Esophagus squamous epithelium (tissue), 5 donors: ENCODE data around the gene PRADC1. TPM values are rescaled to one million over a fixed set of nuclear protein-coding genes. Genes with fewer than 3 reads are reported as not detected.
A peak's percentile ranks its signal among the peaks of the same experiment; 100 is the strongest.

Source experiments
- DNase-seq: peaks from one replicate; lab custom pipeline; 2025; lab: John Stamatoyannopoulos, UW
- H3K27ac ChIP-seq, 4 donors: fragments of 200-600 bp; sonication (generic); one replicate each; pipeline ENCODE4 v1.5.1; 2016 to 2019; ENCODE audit warnings: mild to moderate bottlenecking in 1 of 4
- H3K27me3 ChIP-seq, 4 donors: fragments of 200-600 bp; sonication (generic); 1 replicate in 3 of 4; 2 replicates in 1 of 4; pipeline versions ENCODE4 v1.5.1 to v1.6.0; 2017 to 2021; ENCODE audit warnings: antibody characterized with exemption in 1 of 4
- H3K36me3 ChIP-seq, 3 donors: fragments of 200-600 bp; sonication (generic); one replicate each; pipeline ENCODE4 v1.5.1; 2016 to 2019
- H3K4me1 ChIP-seq, 3 donors: fragments of 200-600 bp; sonication (generic); one replicate each; pipeline ENCODE4 v1.5.1; 2017 to 2019
- H3K4me3 ChIP-seq, 4 donors: fragments of 200-600 bp; sonication (generic); 1 replicate in 3 of 4; 2 replicates in 1 of 4; pipeline ENCODE4 v1.5.1; 2016 to 2019; ENCODE audit warnings: mild to moderate bottlenecking in 2 of 4, moderate library complexity in 1 of 4
- H3K9me3 ChIP-seq, 3 donors: fragments of 200-600 bp; sonication (generic); one replicate each; pipeline ENCODE4 v1.5.1; 2016 to 2019
- POLR2A ChIP-seq, 4 donors: fragments of 450-650 bp; IDR thresholded peaks; one replicate each; pipeline ENCODE4 v1.6.1; 2017; ENCODE audit warnings: antibody characterized with exemption in 4 of 4, mild to moderate bottlenecking in 4 of 4, moderate library complexity in 3 of 4
- WGBS, 2 donors: methylation state at CpG; one replicate each; pipeline ENCODE4 v1.1.5; 2018; 5-methylcytosine and 5-hydroxymethylcytosine counted together
- intact Hi-C: fragments of 100-400 bp; cut with DNase I; formaldehyde crosslinking; loops from one replicate; pipeline ENCODE4 v1.15.0; 2022
- total RNA-seq, 4 donors: library from RNA; depleted of rRNA; stranded (reverse); fragments of >200 nt; gene quantifications; one replicate each; pipeline ENCODE4 v1.1.0, GENCODE V29; 2016
- TF ChIP-seq, protein P1 (sequence below), 6 experiments: fragments of 450-650 bp in 4 of 6; fragments of 200-600 bp in 2 of 6; sonication (generic) in 2 of 6; IDR thresholded peaks; one replicate each; pipeline ENCODE4 v1.5.1; 2016 to 2019; ENCODE audit warnings: antibody characterized with exemption in 6 of 6, mild to moderate bottlenecking in 4 of 6, moderate library complexity in 4 of 6
- donor health status: DM: yes; HTN: yes; CAD: no.

Gene PRADC1
- total RNA-seq, 4 donors from 2014 or later = 19.2 to 32.8 (median 29.3) TPM

GRCh38 chr2:73210019-73210418 is 23.0 kb downstream of the PRADC1 start:
- TF ChIP-seq, protein P1, sequence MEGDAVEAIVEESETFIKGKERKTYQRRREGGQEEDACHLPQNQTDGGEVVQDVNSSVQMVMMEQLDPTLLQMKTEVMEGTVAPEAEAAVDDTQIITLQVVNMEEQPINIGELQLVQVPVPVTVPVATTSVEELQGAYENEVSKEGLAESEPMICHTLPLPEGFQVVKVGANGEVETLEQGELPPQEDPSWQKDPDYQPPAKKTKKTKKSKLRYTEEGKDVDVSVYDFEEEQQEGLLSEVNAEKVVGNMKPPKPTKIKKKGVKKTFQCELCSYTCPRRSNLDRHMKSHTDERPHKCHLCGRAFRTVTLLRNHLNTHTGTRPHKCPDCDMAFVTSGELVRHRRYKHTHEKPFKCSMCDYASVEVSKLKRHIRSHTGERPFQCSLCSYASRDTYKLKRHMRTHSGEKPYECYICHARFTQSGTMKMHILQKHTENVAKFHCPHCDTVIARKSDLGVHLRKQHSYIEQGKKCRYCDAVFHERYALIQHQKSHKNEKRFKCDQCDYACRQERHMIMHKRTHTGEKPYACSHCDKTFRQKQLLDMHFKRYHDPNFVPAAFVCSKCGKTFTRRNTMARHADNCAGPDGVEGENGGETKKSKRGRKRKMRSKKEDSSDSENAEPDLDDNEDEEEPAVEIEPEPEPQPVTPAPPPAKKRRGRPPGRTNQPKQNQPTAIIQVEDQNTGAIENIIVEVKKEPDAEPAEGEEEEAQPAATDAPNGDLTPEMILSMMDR (IDR thresholded peaks at IDR 0.05) = no peak
- no peak for TF ChIP-seq POLR2A (IDR thresholded peaks at IDR 0.05)
- Histone ChIP-seq H3K36me3 (no peaks in the 10 kb centered on the region), H3K27ac (no peak overlapping the region), H3K9me3 (no peaks in the 10 kb centered on the region), H3K27me3 (peaks cover 0 to 24% (median 0%) of the 10 kb centered on the region in 4 donors), H3K4me3 (no peak overlapping the region), H3K4me1 (peaks cover 4 to 24% (median 18%) of the 10 kb centered on the region in 3 donors)
- DNase-seq = no peak
- intact Hi-C loops = no loop called here
- WGBS, 2 donors = 72 to 84% methylated on average over 4 of the region's 4 CpGs

DNA sequence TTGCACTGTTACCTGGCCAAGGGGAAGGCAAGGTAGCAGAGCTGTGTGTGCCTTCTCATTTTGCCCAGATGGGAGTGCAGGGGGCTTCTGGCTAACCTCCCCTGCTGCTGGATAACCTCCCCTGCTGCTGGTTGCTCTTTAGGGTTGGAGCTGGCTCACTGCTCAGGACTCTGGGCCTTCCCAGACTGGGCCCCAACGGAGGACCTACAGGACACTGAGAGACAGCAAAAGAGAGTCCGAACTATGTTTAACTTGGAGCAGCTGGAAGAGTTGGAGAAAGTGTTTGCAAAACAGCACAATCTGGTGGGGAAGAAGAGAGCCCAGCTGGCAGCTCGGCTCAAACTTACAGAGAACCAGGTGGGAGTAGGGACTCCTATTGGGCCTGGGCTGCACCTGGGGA is 24.8 kb downstream of the PRADC1 start:
- no peaks in the 10 kb centered on the region for H3K36me3 ChIP-seq
- H3K27ac ChIP-seq = no peak overlapping the region
- H3K27me3 ChIP-seq = peaks cover 0 to 42% (median 7%) of the 10 kb centered on the region in 4 donors
- DNase-seq = no peak
- TF ChIP-seq, protein P1 (IDR thresholded peaks at IDR 0.05) = no peak
- TF ChIP-seq POLR2A (IDR thresholded peaks at IDR 0.05) = no peak
- H3K9me3 ChIP-seq = no peaks in the 10 kb centered on the region
- peaks cover under 1 to 14% (median 10%) of the 10 kb centered on the region in 3 donors for H3K4me1 ChIP-seq
- intact Hi-C loops = no loop called here
- no peak overlapping the region for H3K4me3 ChIP-seq
- WGBS, 2 donors = 65 to 85% methylated on average over 2 to 3 of the region's 3 CpGs

- Histone ChIP-seq H3K9me3 (no peaks in the 10 kb centered on the region), H3K27me3 (peaks cover 7 to 68% (median 18%) of the 10 kb centered on the region in 4 donors), H3K36me3 (no peaks in the 10 kb centered on the region), H3K27ac (no peak overlapping the region), H3K4me1 (peaks cover 10 to 18% (median 13%) of the 10 kb centered on the region in 3 donors), H3K4me3 (no peak overlapping the region)
- 81 to 85% methylated on average over 6 of the region's 6 CpGs for WGBS, 2 donors
- DNase-seq = no peak
- intact Hi-C loops = no loop called here
- TF ChIP-seq POLR2A (IDR thresholded peaks at IDR 0.05) = no peak
- TF ChIP-seq, protein P1 (IDR thresholded peaks at IDR 0.05) = no peak
Observed at GRCh38 chr2:73205611-73206010, 27.4 kb downstream of the PRADC1 start.

GRCh38 chr2:73203055-73203681 is 29.9 kb downstream of the PRADC1 start:
- peaks cover 7 to 92% (median 18%) of the 10 kb centered on the region in 4 donors for H3K27me3 ChIP-seq
- intact Hi-C loops = no loop called here
- 0 to 9% methylated on average over 3 to 10 of the region's 44 CpGs for WGBS, 2 donors
- H3K4me1 ChIP-seq = peaks cover 10 to 18% (median 13%) of the 10 kb centered on the region in 3 donors
- H3K9me3 ChIP-seq = no peaks in the 10 kb centered on the region
- DNase-seq = no peak
- H3K27ac ChIP-seq = no peak overlapping the region
- no peak for TF ChIP-seq POLR2A (IDR thresholded peaks at IDR 0.05)
- TF ChIP-seq, protein P1 (IDR thresholded peaks at IDR 0.05) = no peak
- peak overlapping the region in 2 of 4 donors; percentile 38 to 55 for H3K4me3 ChIP-seq
- no peaks in the 10 kb centered on the region for H3K36me3 ChIP-seq
